SHP77 (cell line): ENCODE results near the gene IRX6.

ENCODE experiments used
- DNase-seq, 2 experiments: peaks; one replicate each; lab custom pipeline; 2025; lab: John Stamatoyannopoulos, UW

The IRX6 gene

DNA sequence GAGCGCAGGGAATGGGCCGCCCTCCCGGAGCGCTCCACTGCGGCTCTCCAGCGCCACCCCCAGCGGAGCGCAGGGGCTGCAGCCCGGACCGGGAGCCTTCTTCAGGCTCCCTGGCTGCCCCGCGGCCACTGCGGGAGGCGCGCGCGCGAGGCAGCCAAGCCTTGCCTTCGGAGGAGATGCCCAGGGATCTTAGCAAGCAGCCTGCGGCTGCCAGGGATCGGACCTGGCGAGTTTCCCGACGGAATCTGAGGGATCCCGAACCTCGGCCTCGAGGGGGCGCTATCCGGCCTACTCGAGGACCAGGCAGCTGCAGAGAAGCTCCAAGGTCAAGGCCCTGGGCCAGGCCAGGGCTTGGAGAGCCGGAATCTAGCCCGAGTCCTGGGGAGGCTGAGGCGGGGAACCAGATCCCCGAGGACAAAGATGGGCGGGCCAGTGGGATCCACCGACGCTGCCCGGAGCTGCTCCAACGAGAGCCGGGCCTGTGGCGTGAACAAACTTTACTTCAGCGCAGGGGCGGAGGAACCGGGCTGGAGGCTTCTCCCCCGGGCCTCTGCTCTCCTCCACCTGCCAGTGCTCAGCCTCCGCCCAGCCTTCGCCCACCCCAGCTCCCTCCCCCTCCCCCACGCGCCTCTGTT, at the start of gene IRX6:
Gene IRX6, plus strand, starts transcription at position 567 of the 635 bp plus-strand sequence. CDS start 889 bp downstream, outside the sequence.
- no peak for DNase-seq

DNA sequence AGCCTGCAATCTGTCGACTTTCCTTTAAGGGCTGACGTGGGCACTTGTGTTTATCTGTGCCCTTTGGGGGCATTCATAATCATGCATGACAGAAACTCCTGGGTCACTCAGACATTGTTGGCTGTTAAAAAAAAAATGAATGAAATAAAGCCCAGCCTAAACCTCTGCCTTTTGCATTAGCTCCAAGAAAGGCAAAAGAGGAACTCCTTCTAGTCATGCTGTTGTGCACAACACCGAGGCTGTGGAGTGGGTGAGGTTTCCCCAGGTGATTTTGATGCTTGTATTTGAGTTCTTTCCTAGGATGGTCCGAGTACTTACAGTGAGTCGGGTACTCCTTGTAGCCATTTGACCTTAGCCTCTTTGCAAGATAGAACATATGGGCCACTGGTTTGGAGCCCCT, 49.6 kb upstream of the IRX6 start:
- DNase-seq, result no peak

DNA sequence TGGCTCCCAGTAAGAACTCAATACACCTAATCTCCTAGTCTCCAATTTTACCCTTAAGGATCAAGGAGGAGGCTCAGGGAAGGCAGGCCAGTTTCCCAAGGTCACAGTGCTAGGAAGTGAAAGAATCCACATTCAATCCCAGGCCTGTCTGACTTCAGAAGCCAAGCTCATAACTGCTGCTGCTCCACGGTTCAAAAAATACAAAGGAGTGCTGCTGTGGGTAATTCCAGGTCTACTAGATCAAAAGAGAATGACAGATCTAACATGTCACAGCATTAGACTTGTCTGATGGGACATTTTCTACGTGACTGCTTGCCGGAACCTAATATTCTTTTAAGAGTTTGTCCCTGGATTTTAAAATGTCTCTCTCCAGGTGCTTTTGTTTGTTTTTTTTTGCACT, 48.8 kb upstream of the IRX6 start:
- no peak for DNase-seq

GRCh38 chr16:55275869-55276268, 48.1 kb upstream of the IRX6 start:
- no peak for DNase-seq

- no peak for DNase-seq
These were observed 46.5 kb upstream of the IRX6 start for GRCh38 chr16:55277536-55277935.

GRCh38 chr16:55279598-55279997, 44.4 kb upstream of the IRX6 start:
- DNase-seq, result no peak

GRCh38 chr16:55280587-55280986, 43.4 kb upstream of the IRX6 start:
- DNase-seq, result peak in 1 of 2 experiments; percentile 12

DNA sequence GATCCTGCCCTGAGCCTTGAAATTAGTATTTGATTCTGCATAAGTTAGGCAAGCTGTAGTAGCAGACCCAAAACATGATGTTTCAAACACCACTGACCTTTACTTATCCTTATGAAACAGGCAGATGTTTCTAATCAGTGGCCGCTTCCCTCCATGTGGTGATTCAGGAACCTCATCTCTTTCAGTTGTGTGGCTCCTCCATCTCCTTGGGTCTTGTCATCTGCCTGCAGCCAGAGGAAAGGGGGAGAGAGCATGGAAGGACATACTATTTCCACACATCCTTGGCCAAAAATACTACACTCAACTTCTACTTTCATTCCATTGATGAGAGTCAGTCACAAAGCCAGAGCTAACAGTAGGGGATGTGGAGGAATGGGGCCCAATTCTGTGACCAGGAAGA, 41.6 kb upstream of the IRX6 start:
- DNase-seq, result no peak

DNA sequence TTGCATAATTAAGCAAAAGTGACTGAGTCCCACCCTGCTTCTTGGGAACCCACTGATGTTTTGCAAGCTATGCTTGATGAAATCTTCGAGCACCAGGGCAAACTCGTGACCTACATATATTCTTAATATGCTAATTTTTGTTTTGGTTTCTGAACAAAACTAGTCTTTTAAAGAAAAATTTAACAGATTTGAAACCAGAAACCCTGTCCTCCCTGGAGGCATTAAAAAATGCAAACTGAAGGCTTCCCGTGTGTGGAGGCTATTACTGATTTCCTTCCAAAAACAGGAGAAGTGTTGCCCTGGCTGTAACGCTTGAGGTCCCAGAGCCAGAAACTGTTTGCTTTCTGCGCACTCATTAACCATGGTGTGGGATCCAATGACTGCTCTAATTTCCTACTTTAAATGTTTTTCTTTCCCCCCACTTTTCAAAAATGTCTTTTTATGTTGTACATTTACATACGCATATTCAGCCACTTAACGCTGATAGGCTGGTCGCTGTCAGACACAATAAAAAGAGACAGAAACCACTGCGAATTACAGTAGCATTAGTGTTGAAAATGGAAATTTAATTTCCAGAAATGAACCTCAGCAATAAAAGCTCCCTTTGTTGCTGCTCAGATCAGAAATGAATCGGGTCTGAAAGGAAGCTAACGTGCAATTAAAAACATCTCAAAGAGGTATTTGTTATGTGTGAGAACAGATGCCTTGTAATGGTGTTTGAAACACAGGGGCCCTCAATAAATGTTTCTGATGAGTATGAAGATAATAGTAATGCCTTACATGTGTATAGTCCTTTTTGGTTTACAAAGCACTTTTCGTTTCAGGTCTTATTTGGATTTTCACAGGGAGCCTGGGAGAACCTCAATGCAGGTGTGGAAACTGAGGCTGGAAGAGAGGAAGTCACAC, 39.9 kb upstream of the IRX6 start:
- no peak for DNase-seq

DNA sequence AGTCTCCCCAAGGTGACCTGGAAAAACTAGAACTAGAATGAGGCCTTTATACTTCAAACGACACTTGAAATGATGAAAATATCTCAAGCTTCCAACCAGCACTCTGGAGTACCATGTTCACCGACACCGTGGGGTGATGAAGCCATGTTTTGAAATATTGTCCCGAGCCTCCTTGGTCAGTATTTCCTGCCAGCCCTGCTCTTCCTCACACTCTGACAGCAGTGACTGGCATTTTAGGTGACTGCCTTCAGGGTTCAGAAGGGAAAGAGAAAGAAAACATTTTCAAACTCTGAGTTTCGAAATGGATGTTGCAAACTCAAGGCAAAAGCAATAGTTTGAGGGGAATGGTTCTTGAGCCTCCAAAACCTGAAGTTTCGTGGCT, 39.3 kb upstream of the IRX6 start:
- DNase-seq, result no peak

GRCh38 chr16:55285586-55285985, 38.4 kb upstream of the IRX6 start:
- DNase-seq, result no peak

DNA sequence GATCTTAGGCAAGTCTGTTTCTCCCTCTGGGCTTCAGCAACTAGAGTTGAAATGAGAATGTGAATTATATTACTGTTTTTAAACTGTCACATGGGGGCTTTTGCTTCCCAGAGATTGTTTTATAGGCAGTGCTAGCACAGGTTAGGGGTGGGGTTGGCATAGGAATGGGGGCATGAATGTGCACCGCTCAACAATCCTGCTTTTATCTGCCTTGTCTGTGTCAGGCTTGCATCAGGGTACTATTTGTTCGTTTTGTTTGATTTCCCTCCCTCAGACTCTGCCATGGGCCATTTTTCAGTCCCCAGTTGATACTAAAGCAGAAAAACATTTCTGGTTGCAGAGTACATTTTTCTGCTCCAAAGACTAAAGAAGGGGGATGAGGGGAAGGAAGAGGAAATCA, 34.6 kb upstream of the IRX6 start:
- DNase-seq, result no peak

DNA sequence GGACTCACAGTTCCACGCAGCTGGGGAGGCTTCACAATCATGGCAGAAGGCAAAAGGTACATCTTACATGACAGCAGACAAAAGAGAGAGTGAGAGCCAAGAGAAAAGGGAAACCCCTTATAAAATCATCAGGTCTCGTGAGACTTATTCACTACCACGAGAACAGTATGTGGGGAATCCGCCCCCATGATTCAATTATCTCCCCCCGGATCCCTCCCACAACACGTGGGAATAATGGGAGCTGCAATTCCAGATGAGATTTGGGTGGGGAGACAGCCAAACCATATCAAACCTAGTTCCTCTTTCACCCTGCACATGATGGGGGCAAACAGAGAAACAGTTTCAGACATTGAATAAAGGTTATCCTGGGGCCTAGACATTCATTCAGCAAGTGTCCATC, 32.2 kb upstream of the IRX6 start:
- DNase-seq, result no peak

DNA sequence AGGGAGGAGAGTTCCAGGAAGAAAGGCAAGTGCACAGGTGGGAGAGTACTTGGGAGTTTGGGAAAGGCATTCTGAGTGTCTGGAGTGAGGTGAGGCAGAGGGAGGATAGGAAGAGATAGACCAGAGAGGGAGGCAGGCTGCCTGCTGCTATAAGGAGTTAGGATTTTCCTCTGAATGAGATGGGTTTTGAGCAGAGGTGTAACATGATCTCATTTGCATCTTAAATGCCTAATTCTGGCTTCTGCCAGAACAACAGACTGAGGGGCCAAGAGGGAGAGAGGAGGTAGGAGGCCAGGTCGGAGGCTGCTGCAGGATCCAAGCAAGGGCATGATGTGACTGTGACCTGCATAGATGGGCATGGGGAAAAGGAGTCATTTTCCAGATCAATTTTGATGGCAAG, 31.5 kb upstream of the IRX6 start:
- no peak for DNase-seq

DNA sequence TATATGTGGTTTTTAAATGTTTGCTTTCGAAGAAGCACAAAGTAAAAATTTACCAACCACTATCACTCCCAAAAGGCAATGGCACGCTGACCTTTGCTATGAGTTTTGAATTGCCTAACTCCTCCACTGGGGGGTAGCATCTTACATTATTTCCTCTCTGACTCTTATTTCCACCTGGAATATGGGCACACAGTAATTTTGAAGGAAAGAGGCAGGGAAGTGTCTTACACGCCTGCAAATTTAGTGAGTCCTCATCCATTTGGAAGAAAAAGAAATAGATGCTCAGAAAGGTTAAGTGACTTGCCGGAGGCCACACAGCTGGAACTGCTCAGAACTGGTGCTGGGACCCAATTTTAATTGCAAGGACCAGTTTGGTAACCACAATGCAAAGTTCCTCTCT, 29.9 kb upstream of the IRX6 start:
- no peak for DNase-seq

GRCh38 chr16:55294931-55295342, 29.1 kb upstream of the IRX6 start:
- DNase-seq, result no peak

DNA sequence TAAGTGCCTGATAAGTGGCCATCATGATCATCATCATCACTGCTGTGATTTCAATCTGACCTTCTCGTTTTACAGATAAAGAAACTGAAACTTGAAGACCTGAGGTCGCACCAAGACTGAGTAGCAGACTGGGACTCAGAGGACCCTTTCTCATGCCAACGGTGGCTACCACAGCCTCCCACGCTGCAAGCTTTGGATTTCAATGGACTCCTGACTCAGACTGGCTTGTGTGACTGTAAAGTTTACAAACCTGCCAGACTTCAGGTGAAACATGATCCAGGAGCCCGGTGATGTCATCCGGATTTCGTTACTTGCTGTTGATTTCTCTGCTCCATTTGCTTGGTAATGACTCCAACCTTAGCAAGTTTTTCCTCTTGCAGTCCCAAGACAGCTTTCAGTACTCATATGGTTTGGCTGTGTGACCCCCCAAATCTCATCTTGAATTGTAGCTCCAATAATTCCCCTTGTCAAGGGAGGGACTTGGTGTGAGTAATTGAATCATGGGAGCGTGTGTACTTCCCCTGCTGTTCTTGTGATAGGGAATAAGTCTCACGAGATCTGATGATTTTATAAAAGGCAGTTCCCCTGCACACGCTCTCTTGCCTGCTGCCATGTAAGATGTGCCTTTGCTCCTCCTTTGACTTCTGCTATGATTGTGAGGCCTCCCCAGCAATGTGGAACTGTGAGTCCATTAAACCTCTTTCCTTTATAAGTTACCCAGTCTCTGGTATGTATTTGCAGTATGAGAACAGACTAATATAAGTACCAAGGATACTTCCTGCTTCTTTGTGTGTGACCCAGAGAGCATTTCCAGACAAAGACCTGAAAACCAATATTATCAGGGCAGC, 26.7 kb upstream of the IRX6 start:
- no peak for DNase-seq

GRCh38 chr16:55297910-55298479, 26.0 kb upstream of the IRX6 start:
- DNase-seq, result no peak

DNA sequence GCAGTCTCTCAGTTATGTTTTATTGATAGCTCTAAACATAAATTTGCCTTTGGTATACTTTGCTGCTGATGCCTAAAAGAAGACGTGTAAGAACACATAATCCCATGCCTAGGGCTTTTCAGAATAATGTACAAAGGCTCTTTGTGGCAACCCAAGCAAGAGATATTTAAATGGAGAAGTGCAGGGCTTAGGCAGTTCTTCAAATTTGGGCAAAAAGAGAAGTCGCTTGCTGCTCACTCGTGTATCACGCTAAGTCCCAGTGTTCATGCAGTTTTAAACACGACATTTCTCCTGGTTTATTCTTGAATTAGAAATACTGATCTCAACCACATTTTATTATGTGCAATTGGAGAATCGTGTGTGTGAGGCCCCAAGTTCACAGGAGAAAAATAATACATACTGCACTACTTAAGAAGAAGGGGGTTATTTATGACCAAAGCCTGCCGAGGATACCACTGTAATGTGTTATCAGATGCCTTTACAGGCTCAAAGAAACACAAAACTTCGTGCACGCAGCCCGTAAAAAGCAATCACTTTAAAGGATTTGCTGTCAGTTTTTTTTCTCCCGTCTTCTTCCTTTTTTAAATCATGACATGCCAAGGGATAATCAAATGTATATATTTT, 22.5 kb upstream of the IRX6 start:
- no peak for DNase-seq

DNA sequence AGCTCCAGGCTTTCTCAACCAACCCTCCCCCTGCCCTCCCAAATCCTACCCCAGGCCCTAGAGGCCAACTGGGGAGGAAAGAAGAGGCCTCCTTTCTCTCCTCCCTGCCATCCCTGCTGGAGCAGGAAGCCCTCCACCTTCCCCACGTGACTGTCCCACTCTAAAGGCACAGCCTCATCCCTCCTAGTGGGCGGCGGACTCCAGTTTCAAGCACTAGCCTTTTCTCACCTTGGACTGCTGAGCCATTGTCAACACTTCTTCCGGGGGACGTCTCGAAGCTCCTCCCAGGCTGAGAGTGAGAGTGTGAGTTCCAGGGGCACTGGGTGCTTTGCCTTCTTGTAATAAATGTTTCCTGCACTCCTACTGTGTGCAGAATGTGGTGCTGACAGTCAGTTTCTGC, 21.4 kb upstream of the IRX6 start:
- no peak for DNase-seq

DNA sequence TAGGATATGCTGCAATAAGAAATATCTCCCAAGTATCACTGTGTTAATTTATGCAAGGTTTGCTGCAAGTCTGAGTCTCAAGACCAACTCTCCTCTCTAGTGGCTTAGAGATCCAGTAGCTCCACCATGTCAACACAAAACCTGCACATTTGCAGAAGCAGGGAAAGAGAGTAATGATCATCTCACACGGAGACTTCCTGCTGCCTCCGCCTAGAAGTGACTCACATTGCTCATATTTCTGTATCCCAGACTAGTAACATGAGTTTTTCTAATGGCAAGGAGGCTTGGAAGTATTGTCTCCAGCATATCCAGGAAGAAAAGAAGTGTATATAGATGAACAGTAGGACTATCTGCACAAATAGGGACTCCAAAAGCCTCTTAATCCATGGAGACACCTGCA, 15.0 kb upstream of the IRX6 start:
- DNase-seq, result no peak

DNA sequence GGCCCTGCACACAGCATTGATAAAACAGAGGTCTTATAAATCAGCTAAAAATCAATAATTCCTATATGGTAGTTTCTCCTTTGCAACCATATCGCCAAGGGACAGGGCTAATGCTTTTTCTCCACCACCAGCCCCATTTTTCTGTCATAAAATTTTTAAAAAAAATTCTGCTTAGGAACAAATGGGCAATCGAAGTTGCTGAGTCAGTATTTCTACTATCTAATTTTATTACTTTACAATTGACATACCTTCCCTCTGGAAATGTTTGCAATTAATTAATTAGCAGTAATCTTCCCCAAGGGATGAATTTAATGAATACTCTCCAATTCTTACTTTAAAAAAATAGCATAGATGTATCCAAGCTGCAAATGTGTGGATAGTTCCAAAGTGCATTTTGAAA, 1.7 kb upstream of the IRX6 start:
- DNase-seq, result no peak
